HG02973 (cell line): Measurements from ENCODE around the gene SEC11A.
"Not testable (repeated sequence)": the region's sequence is repeated elsewhere in the genome, so short reads cannot be mapped to it uniquely, and the experiment has no call there.

Source experiments
- ATAC-seq: cut with Tn5 transposase; IDR thresholded peaks from one replicate; pipeline ENCODE4 v1.9.1; 2021; ENCODE audit warnings: moderate library complexity; ENCODE audit not compliant: unreplicated experiment

Gene SEC11A

DNA sequence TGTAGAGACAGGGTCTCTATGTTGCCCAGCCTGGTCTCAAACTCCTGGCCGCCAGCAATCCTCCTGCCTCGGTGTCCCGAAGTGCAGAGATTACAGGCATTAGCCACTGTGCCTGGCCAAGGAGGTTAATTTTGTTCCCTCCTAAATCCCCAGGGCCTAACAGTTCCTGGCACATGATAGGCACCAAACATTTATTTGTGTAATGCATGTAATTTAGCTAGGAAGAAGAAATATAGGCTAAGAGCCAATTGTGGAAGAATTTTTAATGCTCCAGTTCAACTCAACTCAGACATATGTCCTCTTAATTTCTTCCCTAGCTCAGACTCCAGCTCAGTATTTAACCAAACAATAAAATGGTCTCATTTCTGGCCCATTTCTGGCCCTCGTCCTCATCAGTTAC is 24.8 kb upstream of the SEC11A start:
- no peak for ATAC-seq

DNA sequence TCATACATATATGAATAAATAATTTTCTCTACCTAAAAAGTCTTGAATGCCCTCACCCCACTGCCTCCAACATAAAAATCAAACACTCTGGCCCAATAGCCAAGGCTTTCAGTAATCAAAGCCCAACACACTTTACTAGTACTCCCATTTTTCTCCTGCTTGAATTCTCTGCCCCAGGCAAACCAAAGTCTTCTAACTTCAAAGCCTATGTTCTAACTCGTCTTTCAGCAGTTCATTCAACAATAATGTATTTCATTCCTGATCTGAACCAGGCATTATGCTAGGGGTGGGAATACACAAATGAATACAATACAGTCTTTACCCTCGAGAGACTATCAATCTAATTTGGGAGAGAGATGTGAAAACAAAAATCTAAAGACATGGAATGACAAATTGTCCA is 21.1 kb upstream of the SEC11A start:
- ATAC-seq: no peak

DNA sequence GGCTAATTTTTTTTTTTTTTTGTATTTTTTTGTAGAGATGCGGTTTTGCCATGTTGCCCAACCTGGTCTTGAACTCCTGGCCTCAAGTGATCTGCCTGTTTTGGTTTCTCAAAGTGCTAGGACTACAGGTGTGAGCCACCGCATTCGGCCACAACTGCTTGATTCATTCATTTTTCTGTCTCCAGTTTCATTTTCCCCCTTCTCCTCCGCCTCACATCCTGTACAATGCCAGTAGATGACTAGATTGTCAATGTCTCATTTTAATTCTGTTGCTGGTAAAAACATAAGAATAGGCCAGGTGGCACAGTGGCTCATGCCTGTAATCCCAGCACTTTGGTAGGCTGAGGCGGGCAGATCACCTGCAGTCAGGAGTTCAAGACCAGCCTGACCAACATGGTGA is 20.4 kb upstream of the SEC11A start:
- ATAC-seq: peak; percentile 49

DNA sequence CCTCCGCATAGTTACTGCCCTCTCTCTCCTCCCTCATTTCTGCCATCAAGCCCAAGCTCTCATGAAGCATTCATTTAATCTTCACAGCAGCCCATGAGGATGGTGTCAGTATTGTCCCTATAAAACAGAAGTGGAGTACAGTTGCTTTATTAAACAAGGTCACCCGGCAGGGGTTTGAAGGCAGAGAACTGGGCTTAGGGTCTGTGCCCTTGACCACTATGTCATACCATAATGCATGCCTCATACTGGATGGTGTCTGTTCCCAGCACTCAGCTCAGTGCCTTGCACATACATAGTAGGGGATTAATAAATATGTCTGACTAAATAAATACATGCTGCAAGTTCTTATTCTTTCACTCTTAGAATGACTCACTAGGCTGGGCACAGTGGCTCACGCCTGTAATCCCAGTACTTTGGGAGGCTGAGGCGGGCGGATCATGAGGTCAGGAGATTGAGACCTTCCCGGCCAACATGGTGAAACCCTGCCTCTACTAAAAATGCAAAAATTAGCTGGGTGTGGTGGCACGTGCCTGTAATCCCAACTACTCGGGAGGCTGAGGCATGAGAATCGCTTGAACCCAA is 19.6 kb upstream of the SEC11A start:
- ATAC-seq: peak; percentile 52

DNA sequence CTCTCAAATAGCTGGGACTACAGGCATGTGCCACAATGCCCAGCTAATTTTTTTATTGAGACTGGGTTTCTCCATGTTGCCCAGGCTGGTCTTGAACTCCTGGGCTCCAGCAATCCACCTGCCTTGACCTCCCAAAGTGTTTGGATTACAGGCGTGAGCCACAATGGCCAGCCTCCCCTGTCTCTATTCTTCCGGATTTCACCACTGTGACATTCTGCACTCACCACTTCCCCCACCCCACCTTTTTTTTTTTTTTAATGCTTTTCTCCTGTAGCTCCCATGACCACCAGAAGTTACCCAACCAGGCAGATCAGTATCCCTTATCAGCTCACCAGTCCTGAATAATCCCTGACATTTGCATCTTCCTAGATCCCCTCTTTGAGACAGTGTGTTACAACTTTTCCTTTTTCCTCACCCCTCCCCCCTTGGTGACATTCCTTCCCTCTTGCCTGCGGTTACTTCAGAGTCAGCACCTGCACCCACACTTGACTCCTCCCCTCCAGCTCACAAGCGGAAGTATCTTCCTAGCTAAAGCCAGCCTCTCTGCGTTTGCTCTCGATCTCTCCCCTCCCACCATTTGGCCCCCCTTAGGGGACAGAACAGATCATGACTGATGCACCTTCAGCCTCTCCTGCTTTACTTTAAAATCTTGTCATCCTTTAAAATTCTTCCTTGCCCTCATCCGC is 19.0 kb upstream of the SEC11A start:
- peak; percentile 56 for ATAC-seq

DNA sequence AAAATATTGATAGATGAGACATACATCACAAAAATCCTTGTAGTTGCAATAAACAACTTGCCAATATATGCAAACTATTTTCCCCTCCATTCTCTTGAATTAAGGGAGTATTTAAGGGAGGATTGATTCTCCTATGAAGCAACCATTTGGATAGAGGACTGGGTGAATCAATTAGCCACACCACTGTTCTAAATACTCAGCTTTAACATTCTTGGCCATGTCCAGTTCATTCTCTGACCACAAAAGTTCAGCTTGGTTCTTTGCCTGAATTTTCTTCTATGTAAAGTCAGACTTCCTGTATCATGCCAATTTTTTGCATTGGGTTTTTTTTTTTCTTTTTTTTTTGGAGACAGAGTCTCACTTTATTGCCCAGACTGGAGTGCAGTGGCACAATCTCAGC is 15.8 kb upstream of the SEC11A start:
- ATAC-seq: no peak

DNA sequence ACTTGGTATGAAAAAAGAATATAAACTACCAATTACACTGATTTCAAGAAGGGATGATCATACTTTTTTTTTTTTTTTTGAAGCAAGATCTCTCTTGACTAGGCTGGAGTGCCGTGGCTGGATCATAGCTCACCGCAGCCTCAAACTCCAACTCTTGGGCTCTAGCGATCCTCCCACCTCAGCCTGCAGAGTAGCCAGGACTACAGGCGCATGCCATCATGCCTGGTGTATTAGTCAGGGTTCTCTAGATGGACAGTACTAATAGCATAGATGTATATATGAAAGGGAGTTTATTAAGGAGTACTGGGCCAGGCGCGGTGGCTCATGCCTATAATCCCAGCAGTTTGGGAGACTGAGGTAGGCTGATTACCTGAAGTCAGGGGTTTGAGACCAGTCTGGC is 11.5 kb upstream of the SEC11A start:
- no peak for ATAC-seq

DNA sequence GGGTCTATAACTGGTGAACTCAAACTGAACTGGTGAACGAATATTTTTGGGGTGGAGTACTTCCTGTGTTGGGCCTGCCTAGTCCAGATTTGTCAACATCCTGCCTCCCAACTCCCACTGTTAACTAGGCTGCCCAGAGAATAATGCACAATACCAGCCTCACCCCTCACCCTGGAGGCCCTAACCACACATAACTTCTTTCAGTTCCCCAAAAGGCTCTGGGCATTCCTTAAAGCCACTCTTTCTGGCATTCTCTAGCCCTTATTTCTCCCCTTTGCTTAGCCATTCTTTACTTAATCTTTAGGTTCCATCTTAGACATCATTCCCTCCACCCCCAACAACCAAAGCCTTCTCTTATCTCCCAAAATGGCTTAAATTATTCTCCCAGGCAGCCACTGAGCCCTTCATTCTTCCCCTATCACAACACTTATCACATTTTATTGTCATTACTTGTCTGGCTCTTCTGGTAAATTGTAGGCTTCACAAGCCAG is 9.1 kb upstream of the SEC11A start:
- no peak for ATAC-seq

DNA sequence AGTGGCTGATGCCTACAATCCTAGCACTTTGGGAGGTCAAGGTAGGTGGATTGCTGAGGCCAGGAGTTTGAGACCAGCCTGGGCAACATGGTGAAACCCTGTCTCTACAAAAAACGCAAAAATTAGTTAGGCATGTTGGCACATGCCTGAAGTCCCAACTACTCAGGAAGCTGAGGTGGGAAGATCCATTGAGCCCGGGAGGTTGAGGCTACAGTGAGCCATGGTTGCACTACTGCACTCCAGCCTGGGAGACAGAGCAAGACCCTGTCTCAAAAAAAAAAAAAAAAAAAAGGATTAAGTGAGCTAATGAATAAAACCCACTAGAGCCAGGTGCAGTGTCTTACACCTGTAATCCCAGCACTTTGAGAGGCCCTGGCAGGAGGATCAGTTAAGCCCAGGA is 6.7 kb upstream of the SEC11A start:
- ATAC-seq: no peak

DNA sequence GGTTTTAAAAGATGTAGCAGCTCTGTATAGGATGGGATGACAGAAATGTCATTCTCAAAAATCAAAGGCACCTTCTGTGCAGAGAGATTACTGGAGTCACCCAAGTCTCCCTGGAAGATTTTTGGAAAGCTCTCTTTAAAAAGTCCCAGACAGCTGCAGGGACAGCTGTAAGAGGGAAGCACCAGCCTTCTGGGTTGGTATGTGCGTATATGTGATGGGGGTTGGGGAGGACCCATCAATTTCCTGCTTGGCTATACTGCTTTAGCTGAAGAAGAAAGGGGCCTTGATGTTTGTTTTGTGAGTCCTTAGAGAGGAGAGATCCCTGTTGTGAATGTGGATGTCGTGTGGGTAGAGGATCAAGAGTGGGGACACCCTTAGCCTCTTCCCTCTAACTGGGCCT is 5.4 kb upstream of the SEC11A start:
- no peak for ATAC-seq

DNA sequence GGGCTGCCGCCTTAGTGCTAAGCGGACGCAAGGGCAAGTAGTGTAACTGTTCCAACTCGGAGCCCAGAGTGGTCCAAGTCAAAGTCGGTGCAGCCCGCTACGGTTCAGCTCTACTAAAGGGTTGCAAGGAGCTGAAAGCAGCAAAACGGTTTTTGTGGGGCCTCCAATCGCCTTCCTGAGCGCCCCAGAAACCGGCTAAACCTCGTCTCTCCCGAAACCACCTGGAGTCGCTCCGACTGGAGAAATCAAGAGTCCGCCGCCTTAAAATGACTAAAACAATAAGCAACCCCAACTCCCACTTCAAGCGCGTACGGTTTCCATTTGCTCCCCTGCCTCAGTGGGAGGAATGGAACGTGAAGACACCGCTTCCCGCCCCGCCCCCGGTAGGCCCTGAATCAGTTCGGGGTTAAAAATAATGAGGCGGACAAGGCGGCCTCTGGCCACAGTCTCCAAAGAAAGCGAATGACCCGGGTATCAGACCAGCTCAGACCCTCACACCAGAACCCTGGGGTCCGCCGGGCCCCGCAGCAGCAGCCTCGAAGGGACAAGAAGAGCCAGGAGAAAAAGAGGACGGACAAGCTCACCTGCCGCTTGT is 401 bp downstream of the SEC11A start:
- no peak for ATAC-seq

DNA sequence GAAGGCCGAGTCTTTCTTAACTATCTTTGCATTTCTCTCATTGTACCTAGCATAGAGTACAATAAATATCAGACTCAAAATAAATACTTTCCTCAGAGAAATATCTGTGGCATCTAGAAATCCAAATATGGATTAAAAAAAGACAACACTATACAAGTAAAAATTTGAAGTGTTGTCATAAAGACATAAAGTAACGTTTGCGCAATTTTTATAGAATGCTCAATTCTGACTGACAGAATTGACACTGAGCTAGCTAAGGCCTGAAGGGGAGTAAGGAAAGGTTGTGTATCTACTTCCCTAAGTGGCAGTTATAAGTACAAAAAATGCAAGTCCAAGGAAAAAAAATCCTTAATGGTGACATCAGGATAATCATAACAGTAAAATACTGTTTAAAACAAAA is 1.1 kb downstream of the SEC11A start:
- ATAC-seq: no peak

DNA sequence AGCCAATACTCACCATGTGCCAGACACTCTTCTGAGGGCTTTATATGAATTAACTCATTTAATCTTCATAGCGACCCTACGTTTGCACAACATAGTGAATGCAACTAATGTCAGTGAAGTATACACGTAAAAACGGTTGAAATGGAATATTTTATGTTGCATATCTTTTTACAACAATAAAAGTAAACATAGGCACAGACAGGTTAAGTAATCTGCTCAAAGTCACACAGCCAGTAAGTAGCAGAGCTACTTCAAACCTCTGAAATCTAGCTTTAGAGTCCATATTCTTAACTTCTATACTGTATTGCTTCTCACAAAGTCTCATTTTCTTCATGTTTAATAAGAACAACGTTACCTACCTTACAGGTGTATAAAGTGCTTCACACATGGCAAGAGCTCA is 1.6 kb downstream of the SEC11A start:
- ATAC-seq: no peak

DNA sequence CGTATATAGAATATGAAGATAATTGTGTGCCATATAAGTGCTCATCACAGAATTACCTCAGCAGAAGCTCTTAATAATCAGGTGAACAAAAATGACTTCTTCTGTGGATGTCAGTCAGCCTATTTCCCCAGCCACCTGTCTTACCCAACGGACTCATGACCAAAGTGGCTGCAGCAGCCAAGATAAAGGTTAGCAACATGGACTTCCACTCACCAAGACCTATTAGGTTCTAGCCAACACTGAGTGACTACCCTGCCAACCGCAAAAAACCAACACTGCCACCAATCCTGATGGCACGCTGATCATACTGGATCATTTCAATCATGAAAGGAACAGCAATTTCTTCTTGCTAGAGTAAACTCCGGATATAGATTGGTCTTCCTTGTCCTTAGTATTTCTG is 12.1 kb downstream of the SEC11A start:
- no peak for ATAC-seq

DNA sequence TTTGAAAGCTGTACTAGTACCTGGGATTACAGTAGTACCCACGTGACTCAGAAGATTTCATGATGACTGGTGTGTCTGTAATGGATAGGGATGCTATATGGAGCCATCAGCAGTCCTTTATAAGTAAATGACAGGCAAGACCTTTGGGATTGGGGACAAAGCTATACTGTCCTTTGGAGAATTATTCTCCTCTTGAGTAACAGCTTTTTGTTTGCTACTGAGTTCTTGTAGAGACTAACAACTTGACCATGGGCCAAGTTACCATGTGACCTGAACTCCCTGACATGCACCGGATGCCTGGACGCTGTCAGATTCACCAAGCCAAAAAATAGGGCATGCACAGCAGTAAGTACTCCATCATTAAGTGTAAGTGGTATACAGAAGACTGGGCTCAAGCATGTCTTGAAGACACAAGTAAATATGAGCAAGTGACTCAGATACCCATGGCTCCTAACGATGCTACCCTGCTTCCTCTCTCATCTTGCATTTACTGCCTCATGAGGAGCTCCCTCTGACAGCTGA is 12.9 kb downstream of the SEC11A start:
- ATAC-seq: no peak

DNA sequence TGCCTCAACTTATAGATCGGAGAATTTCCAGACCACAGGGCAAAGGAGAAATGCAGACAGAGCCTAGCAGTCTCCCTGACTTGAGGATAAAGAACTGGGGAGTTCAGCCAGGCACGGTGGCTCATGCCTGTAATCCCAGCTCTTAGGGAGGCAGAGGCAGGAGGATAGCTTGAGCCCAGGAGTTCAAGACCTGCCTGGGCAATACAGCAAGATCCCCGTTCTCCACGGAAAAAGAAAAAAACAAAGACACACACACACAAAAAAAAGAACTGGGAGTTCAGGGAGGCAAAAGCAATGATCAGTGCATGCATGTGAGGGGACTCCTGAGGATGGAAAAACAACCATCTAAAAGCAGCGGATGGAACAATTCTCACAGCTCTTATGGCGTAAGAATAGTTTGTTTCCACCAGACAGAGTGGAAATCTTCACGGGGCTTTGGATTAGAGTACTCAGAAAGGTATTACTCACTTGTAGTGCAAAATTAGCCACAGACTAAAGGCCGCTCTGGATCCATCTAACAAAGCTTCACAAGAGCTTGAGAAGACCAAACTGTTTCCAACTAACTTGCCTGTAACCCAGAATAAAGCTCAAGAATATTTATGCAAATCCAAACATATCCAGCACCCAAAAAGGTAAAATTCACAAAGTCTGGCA is 16.3 kb downstream of the SEC11A start:
- ATAC-seq: no peak

DNA sequence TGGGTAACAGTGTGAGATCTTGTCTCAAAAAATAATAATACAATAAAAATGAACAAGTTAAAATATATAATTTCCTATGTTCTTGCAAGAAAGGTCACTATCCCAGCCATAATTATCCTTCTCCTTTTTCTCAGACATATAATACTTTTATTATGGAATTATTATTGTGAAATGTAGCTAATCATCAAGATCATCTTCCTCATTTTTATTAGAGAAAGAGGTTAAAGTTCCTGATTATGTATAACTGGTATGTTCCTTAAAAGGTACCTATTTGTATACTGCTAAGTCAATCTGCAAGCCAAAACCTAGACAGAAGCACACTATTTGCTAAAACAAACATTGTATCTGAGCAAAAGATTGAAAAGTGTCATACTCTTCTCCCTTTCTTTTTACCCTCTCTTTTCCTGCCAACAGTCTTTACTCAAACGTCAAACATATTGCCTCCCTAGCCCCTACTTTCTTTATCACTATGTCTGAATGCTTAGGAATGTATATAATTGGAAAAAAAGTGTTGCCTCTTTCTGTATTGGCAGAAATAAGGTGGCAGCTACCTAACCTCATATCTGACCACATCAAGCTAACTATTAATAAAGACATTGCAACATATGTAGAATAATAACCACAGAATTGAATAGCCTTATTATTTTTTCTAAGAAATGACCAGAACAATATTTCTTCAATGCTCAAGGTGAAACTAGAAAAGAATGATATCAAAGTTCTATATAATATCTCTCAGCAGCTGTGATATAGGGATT is 18.5 kb downstream of the SEC11A start:
- no peak for ATAC-seq

DNA sequence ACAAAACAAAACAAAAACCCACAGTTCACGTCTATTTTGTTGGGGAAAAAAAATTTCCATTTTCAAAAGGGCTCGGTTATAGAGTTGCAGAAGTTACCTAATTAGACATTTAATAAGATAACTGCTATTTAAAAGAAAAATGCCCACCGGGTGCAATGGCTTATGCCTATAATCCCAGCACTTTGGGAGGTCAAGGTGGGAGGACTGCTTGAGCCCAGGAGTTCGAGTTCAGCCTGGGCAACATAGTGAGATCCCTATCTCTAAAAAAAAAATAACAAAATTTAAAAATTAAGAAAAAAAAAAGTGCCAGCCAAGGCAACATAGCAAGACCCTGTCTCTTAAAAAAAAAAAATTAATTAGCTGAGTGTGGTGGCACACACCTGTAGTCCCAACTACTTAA is 19.2 kb downstream of the SEC11A start:
- ATAC-seq: no peak

DNA sequence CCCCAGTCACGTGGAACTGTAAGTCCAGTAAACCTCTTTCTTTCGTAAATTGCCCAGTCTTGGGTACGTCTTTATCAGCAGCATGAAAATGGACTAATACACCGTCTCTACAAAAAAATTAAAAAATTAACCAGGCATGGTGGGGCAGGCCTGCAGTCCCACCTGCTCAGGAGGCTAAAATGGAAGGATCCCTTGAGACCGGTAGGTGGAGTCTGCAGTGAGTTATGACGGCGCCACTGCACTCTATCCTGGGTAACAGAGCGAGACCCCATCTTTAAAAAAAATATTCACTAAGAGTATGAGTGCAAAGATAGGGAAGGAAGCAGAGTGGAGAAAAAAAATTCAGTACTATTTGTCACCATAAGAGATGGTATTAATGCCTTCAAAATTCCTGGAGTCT is 25.6 kb downstream of the SEC11A start:
- ATAC-seq: no peak

DNA sequence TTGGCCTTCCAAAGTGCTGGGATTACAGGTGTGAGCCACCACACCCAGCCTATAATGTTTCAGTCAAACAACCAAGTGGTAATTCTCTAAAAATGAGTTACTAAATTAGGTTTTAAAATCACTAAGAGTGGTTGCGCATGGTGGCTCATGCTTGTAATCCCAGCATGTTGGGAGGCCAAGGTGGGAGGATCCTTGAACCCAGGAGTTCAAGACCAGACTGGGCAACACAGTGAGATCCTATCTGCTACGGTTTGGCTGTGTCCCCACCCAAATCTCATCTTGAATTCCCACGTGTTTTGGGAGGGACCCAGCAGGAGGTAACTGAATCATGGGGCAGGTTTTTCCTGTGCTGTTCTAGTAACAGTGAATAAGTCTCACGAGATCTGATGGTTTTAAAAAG is 26.1 kb downstream of the SEC11A start:
- ATAC-seq: no peak

DNA sequence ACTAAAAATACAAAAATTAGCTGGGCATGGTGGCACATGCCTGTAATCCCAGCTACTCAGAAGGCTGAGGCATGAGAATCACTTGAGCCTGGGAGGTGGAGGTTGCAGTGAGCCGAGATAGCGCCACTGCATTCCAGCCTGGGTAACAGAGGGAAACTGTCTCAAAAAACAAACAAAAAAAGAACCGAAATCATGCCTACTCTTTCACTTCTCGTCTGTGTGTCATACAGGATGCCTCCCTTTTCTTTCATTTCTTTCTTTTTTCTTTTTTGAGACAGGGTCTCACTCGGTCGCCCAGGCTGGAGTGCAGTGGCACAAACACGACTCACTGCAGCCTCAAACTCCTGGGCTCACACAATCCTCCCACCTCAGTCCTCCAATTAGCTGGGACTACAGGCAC is 29.5 kb downstream of the SEC11A start:
- ATAC-seq: not testable (repeated sequence)
